Testis (tissue), 2 donors: ENCODE results near the gene CSNK2A2.

Experiments used
- CTCF ChIP-seq, 3 experiments: fragments of 450-650 bp in 2 of 3; fragments of 200-600 bp in 1 of 3; sonication (generic) in 1 of 3; IDR thresholded peaks; one replicate each; pipeline ENCODE4 v1.5.1; 2016 to 2019; ENCODE audit warnings: antibody characterized with exemption in 3 of 3, mild to moderate bottlenecking in 2 of 3, moderate library complexity in 1 of 3
- POLR2A ChIP-seq: fragments of 450-650 bp; IDR thresholded peaks from one replicate; pipeline ENCODE4 v1.6.1; 2017; ENCODE audit warnings: antibody characterized with exemption, mild to moderate bottlenecking, moderate library complexity

DNA sequence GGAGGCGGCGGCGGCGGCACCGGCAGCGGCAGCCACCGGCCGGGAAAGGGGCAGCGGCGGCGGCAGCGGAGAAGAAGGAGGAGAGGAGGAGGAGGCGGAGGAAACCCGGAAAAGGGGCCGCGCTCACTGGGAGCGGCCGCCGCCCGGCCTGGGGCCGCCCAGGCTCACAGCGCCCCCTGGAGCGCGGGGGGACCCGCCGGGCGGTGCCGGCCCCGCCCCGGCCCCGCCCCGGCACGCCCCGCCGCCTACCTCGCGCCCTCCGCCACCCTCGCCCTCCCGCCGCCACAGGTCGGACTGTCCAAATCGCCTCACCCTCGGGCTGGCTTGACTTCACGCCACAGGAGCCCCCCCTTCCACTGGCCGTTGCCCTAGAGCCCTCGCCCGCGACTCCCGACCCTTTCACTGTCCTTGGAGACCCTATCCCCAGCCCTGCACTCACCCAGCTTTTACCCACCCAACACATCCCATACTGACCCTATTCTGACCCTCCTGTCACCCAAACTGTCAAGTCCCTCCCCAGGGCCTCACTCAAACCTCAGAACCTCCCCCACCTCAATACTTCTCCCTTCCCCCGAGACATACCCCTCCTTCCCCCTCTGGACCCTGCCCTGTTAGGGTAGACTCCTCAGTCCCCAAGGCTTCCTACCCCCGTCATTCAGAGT, at the start of gene CSNK2A2:
- TF ChIP-seq CTCF (IDR thresholded peaks at IDR 0.05) (peak in 2 of 3 experiments; percentile 8 to 61), POLR2A (no peak)
